GM21515 (cell line): Measurements from ENCODE around the gene SETD9.

Experiments
- ATAC-seq: cut with Tn5 transposase; IDR thresholded peaks from one replicate; pipeline ENCODE4 v1.9.1; 2021; ENCODE audit not compliant: unreplicated experiment

SETD9 gene

DNA sequence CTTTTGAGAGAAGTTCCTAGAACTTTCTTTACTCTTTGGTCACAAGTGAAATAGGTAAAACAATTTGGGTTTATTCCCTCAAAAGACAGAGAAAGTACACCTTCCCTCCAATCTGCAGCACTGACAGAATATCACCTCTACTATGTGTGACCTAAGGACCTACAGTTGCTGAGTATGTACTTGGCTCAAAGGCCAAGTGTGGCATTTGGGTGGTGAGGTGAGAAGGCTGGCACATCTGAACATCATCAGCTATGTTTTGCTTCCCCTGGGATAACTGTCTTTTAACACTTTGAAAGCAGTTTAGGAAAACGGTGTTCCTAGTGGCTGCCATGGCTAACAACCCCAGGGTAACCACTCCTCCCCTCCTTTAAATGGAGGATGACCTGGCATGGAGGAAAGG is 24.9 kb downstream of the SETD9 start:
- no peak for ATAC-seq

DNA sequence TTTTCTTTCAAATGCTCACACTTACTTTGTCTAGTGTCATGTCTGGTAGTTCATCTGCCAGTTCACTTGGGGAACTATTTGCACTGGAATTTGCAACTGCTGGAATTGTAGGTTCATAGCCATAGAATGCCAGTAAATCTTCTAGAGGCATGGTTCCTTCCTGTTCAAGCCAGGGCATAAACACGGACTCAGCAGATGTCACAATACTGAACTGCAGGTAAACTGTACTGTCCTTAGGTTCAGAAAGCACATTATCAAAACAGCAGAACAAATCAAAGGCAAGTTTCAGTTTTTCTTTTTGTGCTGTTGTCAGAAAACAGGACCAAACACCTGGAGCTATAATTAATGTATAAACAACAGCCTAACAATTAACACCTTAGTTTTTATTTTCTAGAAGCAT is 29.5 kb downstream of the SETD9 start:
- no peak for ATAC-seq

DNA sequence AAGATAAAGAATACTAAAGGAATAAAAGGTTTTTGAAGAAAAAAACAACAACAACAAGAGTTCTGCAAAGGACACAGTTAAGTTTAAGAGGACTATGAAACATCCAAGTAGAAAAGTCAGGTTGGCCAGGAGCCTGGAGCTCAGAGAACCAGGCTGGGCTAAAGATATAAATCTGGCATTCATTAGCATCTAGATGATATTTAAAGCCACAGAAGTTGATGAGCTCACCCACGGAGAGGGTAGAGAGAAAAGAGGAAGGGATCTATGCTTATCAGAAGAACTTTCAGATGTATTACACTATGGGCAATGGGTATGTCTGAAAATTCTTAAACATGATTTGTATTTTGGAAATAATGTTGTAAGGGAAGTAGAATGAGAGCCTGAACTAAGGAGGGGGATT is 32.6 kb downstream of the SETD9 start:
- ATAC-seq: no peak

DNA sequence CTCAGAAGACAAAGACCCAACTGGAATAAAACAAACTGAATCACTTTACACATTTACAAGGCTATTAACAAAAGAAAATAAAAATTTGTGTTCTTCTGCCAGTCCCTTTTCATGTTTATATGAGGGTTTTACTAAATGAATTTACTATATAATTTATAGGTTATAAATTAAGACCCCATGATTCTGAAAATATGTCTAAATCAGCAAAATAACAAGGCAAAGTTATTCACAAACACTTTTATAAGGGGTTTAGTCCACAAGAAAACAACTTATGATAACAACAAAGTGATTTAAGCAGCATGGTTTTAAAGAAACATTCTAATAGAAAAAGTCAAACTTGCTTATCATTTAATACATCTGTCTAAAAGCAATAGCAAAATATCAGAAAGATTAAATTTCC is 37.7 kb downstream of the SETD9 start:
- ATAC-seq: no peak

DNA sequence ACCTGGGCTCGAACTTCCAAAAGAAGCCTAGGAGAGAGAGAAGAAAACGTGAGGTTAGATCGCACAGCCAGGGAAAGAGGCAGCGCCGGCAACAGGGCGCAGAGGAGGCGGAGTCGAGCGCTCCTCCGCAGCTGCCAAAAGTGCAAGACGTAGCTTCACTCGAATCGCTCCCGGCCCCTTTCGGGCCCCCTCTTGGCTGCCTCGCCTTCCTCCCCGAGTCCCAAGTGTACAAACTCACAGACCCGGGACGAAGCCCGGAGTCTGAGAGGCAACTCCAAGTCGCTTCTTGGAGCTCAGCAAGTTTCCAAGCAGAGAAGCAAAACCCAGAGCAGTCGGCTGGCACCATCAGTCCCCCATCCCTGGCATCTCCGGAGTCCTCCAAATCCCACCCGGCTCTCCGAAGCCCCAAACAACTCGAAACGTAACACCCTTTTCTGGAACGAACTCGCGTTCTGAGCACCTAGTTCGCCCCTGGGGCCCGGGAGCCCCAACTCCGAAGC is 41.3 kb downstream of the SETD9 start:
- ATAC-seq: peak; percentile 44

DNA sequence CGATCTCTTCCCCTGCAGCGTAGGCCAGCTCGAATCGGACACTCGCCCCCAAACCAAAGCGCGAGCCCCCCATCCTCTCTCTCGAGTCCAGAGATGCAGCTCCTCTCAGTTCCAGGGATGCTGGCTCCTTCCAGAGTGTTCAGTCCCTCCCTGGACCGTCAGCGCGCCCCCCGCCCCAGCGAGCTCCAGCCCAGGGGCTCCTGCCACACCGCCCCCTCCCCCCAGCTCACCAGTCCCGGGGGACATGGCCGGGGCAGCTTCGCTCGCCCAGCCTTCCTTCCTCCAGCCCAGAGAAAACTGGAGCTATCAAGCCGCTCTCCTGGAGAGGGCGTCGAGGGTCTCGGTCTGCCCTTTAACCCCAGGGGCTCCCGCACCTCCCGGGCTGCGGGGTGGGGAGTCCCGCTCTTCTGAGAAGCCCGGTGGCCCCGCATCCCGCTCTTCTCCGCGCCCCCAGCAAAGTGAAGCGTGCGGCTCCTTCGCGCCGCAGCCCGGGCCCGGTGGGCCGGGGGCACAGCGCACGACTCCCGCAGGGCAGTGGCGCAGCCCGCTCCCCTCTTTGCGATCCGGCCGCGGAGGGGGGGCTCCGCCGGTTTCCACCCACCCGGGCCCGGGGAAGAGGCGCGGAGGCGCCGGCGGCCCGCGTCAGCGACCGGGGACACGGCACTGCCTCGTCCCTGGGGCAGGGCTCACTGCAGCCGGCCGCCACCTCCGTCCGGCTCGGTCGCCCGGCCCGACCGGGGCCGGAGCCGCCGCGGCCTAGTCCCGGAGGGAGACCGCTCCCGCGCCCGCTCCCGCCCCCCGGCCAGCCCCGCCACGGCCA is 41.9 kb downstream of the SETD9 start:
- peak; percentile 41 for ATAC-seq

DNA sequence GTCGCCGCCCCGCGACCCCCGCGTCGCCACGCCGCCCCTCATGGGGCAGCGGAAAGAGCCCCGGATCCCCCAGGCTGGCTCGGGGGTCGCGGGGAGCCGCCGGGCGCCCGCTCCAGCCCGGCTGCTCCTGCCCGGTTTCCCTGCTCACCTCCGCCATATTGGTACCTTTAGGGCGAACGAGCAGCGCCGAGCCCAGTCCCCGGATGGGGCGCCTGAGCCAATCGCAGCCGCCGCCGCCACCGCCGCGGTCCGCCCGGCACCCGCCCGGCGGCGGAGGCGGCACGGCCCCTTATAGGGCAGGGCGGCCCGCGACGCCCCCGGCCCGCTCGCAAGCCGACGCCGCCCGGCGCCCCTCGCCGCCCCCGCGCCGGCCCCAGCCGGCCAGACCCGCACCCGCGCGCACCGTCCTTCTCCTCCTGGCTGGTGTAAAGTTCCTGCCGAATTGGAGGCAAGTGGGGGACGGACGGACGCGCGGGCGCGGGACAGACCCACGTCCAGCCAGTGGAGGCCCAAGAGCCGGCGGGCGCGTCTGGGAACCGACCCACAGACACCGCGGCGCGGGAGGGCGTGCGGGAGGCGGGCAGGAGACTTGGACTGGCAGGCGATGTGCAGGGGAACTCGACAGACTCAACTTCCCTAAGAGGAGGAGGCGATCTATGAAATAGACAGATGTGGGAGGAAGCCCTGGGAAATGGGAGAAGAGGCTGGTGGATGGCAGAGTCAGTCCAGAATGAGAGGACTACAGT is 42.7 kb downstream of the SETD9 start, which contains the start of gene MIER3:
Gene MIER3, minus strand, starts transcription at position 178 of the 746 bp plus-strand sequence. Its CDS starts 21 bp downstream, at position 157.
- ATAC-seq: peak; percentile 94

DNA sequence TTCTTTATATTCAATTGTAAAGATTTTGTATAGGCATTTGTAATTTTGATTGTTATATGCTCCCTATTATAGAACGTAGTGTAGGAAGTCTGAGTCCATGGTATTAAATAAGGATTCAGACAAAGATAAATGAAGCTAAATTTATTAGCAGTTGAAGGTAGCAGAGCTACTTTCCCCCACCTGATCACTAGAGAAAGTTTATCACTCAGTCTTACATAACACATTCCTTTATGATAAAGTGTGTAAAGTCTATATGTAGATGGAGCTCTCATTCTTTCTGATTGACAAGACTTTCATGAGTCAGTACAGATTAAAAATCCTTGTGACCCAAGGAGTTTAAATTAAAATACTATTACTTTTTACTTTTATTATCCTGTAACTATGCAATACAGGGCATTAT is 44.9 kb downstream of the SETD9 start:
- ATAC-seq: no peak

DNA sequence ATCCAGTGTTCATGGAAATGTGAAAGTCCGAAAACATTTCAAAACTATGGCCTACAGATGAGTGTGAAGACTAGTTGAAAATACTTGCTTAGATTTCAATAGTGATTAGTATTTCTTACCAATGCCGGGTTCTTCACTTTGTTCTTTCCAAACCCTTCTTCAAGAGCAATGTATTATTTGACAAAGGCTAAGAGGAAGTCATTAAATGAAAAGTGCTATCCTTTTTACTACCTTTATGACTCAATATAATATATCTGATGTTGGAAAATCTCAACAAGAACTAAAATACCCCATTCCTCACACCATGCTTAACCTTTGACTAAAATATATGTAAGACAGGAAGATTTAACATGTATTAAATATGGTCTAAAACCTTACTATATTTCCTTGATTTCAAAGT is 49.2 kb downstream of the SETD9 start:
- no peak for ATAC-seq

DNA sequence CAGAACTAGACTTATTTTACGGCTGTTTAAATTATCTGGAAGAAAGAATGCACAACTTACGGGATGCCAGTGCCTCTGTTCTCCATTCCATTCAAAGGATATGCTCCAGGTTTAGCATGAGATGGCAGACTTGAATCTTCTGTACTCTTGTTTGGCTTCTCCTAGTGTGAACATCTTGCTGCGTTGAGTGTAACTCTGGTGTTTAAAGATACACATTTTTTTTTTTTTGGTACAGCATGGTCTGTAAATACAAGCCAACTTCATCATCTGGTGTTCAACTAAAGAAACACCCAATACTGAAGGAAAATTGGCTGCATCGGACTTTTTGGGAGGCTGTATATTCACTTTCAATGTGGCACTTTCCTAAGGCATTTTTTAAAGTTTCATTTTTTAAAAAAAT is 49.9 kb downstream of the SETD9 start:
- ATAC-seq: no peak

DNA sequence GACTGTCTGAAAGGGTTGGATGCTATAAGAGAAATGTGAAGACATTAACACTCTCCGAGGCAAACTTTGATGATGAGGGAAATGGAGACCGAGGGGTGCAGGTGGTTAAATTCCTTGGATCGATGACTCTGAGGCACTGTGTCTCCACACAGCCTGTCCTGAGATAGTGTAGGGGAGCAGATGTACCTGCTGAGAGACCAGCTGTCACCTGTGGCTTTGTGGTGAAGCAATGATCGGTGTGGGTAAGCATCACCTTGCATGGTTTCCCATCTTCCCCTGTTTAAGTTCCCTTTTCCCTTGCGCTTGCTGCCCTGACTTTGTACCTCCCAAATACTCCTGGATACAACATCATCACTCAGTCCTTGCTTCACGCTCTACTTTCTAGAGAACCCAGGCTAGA is 52.4 kb downstream of the SETD9 start:
- ATAC-seq: no peak

DNA sequence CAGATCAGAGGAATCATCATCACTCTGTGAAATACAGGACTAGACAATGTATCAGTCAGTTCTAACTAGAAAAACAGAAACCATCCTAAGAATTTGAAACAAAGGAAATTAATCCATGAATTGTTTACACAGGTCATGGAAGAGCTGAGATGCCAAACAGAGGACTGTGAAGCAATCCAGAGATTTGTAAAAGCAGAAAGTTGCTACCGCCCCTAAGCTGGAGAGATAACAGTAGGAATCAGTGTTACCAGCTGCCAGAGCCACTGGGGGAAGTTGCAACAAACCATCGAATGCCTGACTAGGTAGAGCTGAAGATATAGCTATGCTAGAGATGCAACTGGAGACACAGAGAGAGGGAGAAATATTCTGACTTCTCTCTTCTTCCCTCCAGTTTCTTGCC is 52.9 kb downstream of the SETD9 start:
- no peak for ATAC-seq

DNA sequence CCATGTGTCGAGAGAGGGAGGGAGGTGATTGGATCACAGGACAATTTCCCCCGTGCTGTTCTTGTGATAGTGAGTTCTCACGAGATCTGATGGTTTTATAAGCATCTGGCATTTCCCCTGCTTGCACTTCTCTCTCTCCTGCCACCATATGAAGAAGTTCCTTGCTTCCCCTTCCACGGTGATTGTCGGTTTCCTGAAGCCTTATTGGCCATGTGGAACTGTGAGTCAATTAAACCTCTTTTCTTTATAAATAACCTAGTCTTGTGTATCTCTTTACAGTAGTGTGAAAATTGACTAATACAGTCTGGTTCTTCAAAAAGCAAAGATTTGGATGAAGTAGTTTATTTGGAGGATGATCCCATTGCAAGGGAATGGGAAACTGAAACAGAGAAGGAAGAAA is 53.9 kb downstream of the SETD9 start:
- ATAC-seq: no peak

DNA sequence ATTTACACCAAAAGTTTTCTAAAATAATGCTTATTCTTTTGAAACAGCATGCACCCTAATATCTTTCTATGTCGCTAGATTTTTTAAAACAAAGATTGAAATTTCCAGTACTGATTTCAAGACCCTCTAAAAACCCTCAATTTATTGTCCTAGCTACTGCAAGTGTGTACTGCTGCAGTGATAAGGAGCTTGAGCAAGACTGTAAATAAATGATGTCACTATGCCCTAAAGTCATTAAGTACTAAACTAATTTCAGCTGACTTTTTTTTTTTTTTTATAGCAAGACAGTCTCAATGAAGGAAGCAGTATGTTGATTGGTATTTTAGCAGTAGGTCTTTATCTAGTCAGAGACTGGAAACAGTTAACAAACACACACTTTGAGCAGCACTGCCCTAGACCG is 54.8 kb downstream of the SETD9 start:
- ATAC-seq: no peak
